ENCODE measurements around the gene NINJ2.

NINJ2 gene

DNA sequence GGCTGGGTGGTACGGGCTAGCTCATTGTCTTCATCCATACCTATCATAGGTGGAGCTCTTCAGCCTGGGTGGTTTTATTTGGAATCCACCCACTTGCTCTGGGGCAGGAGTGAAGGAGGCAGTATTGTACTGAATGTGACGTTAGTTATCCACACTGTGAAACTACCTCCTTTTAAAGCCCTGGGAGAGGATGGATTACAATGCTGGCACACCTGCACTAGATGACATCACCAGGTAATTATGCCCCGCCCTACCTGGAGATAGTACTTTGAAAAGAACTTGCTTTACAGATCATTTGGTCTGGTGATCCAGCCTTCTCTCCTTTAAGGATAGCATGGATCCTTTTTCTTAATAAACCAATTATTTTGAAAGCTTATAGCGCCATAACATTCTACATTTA lies 125.5 kb downstream of the NINJ2 start:
- no peak overlapping the region for H3K9ac ChIP-seq

DNA sequence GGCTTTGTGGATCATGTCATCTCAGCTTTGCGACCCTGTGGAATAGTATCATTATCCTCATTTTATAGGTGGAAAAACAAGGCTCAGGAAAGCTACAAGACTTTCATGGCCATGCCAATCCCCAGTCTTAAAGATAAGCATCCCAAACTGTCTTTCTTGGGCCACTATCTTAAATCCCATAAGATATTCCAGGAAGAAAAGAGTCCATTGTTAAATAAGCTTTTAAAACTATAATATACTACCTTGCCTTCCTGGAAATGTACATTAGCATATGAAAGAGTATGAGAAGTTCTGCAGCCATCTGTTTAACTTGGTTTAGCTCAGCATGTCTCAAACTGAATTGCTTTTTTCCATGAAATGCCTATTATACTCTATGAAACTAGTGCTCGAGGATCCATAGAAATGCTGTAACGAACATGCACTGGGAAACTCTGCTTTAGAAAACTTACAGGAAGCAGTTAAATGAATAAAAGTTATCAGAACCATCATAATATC lies 126.4 kb downstream of the NINJ2 start:
- Histone ChIP-seq H3K27me3 (ENCODE audit: control insufficient read depth, insufficient read depth, low read length) (no peaks in the 10 kb centered on the region), H3K36me3 (ENCODE audit: control insufficient read depth, insufficient read depth, low read length) (no peaks in the 10 kb centered on the region), H3K9me3 (ENCODE audit: control insufficient read depth, low read length) (no peaks in the 10 kb centered on the region), H2AFZ (no peak overlapping the region), H3K4me3 (ENCODE audit: low read depth, low read length) (no peak overlapping the region), H3K27ac (no peak overlapping the region), H3K4me1 (peaks cover 10% of the 10 kb centered on the region), H3K4me2 (ENCODE audit: low read length) (no peak overlapping the region), H3K9ac (no peak overlapping the region), H3K79me2 (peaks cover 4% of the 10 kb centered on the region)
- TF ChIP-seq, protein P1, sequence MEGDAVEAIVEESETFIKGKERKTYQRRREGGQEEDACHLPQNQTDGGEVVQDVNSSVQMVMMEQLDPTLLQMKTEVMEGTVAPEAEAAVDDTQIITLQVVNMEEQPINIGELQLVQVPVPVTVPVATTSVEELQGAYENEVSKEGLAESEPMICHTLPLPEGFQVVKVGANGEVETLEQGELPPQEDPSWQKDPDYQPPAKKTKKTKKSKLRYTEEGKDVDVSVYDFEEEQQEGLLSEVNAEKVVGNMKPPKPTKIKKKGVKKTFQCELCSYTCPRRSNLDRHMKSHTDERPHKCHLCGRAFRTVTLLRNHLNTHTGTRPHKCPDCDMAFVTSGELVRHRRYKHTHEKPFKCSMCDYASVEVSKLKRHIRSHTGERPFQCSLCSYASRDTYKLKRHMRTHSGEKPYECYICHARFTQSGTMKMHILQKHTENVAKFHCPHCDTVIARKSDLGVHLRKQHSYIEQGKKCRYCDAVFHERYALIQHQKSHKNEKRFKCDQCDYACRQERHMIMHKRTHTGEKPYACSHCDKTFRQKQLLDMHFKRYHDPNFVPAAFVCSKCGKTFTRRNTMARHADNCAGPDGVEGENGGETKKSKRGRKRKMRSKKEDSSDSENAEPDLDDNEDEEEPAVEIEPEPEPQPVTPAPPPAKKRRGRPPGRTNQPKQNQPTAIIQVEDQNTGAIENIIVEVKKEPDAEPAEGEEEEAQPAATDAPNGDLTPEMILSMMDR (IDR thresholded peaks at IDR 0.05), result no peak

More for the DNA sequence above, 125.5 kb downstream of the NINJ2 start:
- Histone ChIP-seq H3K4me3 (ENCODE audit: low read depth, low read length) (no peak overlapping the region), H3K27ac (no peak overlapping the region), H3K4me1 (peaks cover 15% of the 10 kb centered on the region), H2AFZ (no peak overlapping the region), H3K4me2 (ENCODE audit: low read length) (no peak overlapping the region), H3K9me3 (ENCODE audit: control insufficient read depth, low read length) (no peaks in the 10 kb centered on the region), H3K36me3 (ENCODE audit: control insufficient read depth, insufficient read depth, low read length) (no peaks in the 10 kb centered on the region), H3K27me3 (ENCODE audit: control insufficient read depth, insufficient read depth, low read length) (no peaks in the 10 kb centered on the region), H3K79me2 (peaks cover 4% of the 10 kb centered on the region)
- TF ChIP-seq, protein P1 (IDR thresholded peaks at IDR 0.05), result no peak

DNA sequence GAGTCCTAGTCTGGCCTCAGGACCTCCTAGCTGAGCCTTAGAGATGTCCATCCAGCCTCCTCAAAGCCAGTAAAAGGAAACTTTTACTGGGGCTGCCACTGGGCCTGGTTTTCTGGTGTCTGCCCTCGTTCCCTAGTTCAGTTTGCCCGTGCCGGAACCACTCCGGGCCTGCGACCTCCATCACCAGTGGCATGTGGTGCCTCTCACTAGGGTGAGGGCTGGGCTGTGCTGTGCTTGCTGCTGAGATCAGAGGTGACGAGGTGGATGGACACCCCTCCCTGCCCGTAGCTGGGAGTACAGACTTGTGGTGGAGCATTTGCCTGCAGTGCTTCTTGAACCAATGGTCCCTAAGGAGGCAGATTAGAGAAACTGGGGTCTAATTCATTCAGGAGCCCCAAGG lies 127.8 kb downstream of the NINJ2 start:
- TF ChIP-seq, protein P1 (IDR thresholded peaks at IDR 0.05), result no peak
- peaks cover 4% of the 10 kb centered on the region for H3K79me2 ChIP-seq
- no peak overlapping the region for H2AFZ ChIP-seq
- no peak overlapping the region for H3K27ac ChIP-seq
- no peak overlapping the region for H3K9ac ChIP-seq
- H3K4me1 ChIP-seq, result peaks cover 12% of the 10 kb centered on the region
- H3K36me3 ChIP-seq (ENCODE audit: control insufficient read depth, insufficient read depth, low read length), result no peaks in the 10 kb centered on the region
- no peaks in the 10 kb centered on the region for H3K27me3 ChIP-seq (ENCODE audit: control insufficient read depth, insufficient read depth, low read length)
- H3K9me3 ChIP-seq (ENCODE audit: control insufficient read depth, low read length), result no peaks in the 10 kb centered on the region
- no peak overlapping the region for H3K4me2 ChIP-seq (ENCODE audit: low read length)
- no peak overlapping the region for H3K4me3 ChIP-seq (ENCODE audit: low read depth, low read length)

DNA sequence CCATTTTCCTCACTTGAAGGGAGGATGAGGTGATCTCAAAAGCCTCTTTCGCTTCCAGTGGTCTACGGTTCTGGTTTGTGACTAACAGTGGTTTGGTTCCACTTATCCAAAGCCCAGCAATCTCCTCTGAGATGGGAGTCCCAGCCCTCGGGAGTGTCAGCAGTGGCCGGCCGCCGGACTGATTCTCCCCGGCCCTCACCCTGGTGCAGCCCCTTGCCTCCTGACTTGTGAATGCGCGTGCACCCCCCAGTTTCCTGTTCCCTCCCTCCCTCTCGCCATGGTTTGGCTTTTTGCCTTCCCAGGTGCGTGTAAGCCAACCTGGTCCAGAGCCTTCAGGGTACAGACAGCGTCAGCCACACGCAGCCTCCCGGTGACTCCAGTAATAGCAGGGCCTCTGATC lies 129.0 kb downstream of the NINJ2 start:
- H3K27me3 ChIP-seq (ENCODE audit: control insufficient read depth, insufficient read depth, low read length), result no peaks in the 10 kb centered on the region
- H3K79me2 ChIP-seq, result peaks cover 6% of the 10 kb centered on the region
- H3K9ac ChIP-seq, result no peak overlapping the region
- TF ChIP-seq, protein P1 (IDR thresholded peaks at IDR 0.05), result no peak
- H3K27ac ChIP-seq, result no peak overlapping the region
- H3K4me1 ChIP-seq, result peaks cover 15% of the 10 kb centered on the region
- H3K9me3 ChIP-seq (ENCODE audit: control insufficient read depth, low read length), result no peaks in the 10 kb centered on the region
- H3K4me3 ChIP-seq (ENCODE audit: low read depth, low read length), result no peak overlapping the region
- no peak overlapping the region for H2AFZ ChIP-seq
- H3K36me3 ChIP-seq (ENCODE audit: control insufficient read depth, insufficient read depth, low read length), result no peaks in the 10 kb centered on the region
- H3K4me2 ChIP-seq (ENCODE audit: low read length), result no peak overlapping the region

DNA sequence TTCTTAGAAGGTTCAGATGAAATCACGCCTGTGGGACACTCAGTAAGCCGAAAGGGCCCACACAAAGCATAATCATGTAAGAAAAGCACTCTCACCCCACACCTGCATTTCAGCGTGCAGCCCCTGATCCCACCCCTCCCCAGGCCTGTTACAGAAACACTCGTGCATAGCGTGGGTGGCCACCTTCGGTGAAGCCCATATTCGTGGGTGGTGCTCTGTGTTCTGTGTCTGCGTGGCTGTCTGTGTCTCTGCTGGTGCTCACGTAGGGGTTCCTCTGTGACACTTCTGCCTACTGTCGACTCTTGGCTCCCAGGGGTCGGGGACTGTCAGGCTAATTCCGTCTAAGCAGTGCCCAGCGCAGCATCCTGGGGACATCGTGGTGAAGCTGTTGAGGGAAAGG lies 129.5 kb downstream of the NINJ2 start:
- TF ChIP-seq, protein P1 (IDR thresholded peaks at IDR 0.05), result no peak
- H3K4me1 ChIP-seq, result peaks cover 11% of the 10 kb centered on the region
- H3K27me3 ChIP-seq (ENCODE audit: control insufficient read depth, insufficient read depth, low read length), result no peaks in the 10 kb centered on the region
- H3K4me2 ChIP-seq (ENCODE audit: low read length), result no peak overlapping the region
- no peak overlapping the region for H2AFZ ChIP-seq
- no peak overlapping the region for H3K4me3 ChIP-seq (ENCODE audit: low read depth, low read length)
- H3K27ac ChIP-seq, result no peak overlapping the region
- H3K9ac ChIP-seq, result no peak overlapping the region
- peaks cover 6% of the 10 kb centered on the region for H3K79me2 ChIP-seq
- no peaks in the 10 kb centered on the region for H3K9me3 ChIP-seq (ENCODE audit: control insufficient read depth, low read length)
- H3K36me3 ChIP-seq (ENCODE audit: control insufficient read depth, insufficient read depth, low read length), result no peaks in the 10 kb centered on the region
